ENCODE data around the gene BCAN. TPM values are rescaled to one million over a fixed set of nuclear protein-coding genes. Genes with fewer than 3 reads are reported as not detected.

BCAN gene
- total and polyA plus RNA-seq, 4 donors: 181 to 1,252 (median 607) TPM

DNA sequence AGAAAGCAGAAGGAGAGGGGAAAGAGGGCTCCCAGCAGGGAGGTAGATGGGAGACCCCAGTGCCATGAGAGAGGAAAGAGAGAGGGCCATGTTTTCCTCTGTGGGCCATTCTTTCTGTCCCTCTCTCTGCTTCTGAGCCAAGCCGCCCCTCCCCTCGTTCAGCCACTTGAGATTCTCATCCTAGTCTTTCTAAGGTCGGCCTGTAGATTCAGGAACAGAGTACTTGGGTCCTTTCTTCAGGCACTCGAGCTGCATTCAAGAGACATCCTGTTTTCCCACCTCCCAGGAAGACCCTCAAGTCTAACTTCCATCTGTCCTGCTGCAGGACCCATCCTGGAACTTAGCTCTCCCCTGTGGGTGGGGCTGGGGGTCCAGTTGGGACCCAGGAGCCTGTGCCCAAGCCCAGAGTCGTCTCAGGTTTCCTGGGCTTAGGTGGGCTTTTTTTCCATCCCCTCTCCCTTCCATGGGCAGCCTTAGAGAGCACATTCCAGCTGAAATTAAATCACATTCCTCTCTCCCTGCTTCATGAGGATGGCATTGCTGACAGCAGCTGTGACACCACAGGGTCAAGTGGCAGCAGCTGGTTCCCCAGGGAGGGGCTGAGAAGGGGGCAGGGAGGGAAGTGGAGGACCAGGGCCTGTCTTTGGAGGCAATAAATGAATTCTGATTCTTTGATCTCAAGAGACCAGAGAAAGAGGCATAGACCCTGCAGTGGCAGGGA lies 22.3 kb downstream of the BCAN start:
- Histone ChIP-seq H3K4me3 (ENCODE audit: low read depth, low read length) (no peak overlapping the region), H3K9me3 (ENCODE audit: control insufficient read depth, insufficient read depth, low read length) (no peaks in the 10 kb centered on the region), H3K27me3 (ENCODE audit: control insufficient read depth, insufficient read depth, low read length) (no peaks in the 10 kb centered on the region), H3K36me3 (ENCODE audit: control insufficient read depth, insufficient read depth, low read length) (peaks cover 27% of the 10 kb centered on the region), H3K4me1 (ENCODE audit: control insufficient read depth, insufficient read depth, low read length) (peaks cover 98% of the 10 kb centered on the region), H3K27ac (ENCODE audit: low read depth, low read length) (peak overlapping the region; percentile 26)
- DNase-seq (ENCODE audit: low read depth in 4 of 6, low spot score in 6 of 6): no peak
- WGBS (ENCODE audit: insufficient coverage): 33% methylated on average over 4 of the region's 5 CpGs

DNA sequence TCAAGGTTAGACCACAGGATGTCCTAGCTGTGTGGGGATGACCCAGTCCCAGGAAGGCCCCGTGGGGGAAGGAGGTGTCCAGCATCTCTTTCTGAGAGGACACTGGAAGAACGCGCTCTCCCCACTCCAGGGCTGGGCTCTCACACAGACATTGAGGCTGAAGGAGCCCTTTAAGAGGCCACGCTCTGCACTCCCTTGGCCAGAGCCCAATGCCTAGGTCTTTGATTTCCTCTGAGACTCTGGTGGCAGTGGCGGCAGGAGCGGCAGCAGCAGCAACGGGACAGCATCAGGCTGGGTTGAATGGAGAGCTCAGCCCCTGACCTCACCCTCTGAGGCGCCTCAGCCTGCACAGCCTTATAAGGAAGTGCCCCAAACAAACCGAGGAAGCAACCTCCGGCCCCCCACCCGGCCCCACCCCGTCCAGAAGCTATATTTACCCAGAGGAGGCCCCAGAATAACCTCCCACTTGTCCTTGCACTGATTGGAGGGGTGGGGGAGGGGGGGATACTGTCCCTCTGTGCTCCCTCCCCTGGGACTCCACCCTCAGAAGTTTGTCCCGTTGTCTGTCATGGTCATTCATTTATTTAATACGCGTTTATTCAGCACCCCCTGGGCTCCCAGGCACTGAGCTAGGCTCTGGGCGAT lies 23.0 kb downstream of the BCAN start:
- no peaks in the 10 kb centered on the region for H3K9me3 ChIP-seq (ENCODE audit: control insufficient read depth, insufficient read depth, low read length)
- peak overlapping the region; percentile 26 for H3K27ac ChIP-seq (ENCODE audit: low read depth, low read length)
- H3K4me1 ChIP-seq (ENCODE audit: control insufficient read depth, insufficient read depth, low read length): peaks cover 98% of the 10 kb centered on the region
- no peak overlapping the region for H3K4me3 ChIP-seq (ENCODE audit: low read depth, low read length)
- H3K27me3 ChIP-seq (ENCODE audit: control insufficient read depth, insufficient read depth, low read length): no peaks in the 10 kb centered on the region
- peak in 2 of 6 donors; percentile 62 to 71 for DNase-seq (ENCODE audit: low read depth in 4 of 6, low spot score in 6 of 6)
- WGBS (ENCODE audit: insufficient coverage): 21% methylated on average over 13 of the region's 16 CpGs
- peaks cover 26% of the 10 kb centered on the region for H3K36me3 ChIP-seq (ENCODE audit: control insufficient read depth, insufficient read depth, low read length)

DNA sequence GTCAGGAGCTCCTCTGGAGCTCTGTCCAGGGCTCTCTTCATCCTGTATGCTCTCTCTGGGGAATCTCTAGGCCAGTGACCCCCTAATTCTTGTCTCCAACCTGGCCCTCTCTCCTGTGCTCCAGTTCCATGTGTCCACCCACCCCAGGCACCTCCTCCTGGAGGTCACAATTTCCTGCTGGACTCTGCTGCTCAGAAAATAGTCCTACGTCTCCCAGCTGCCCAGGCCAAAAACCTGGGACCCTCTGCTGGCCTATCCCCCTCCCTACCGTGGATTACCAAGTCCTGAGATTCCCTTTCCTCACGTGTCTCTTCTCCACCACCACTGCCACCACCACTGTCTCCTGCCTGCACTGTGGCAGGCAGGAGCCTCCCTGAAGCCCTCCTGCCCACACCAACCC lies 23.6 kb downstream of the BCAN start:
- H3K4me1 ChIP-seq (ENCODE audit: control insufficient read depth, insufficient read depth, low read length): peaks cover 98% of the 10 kb centered on the region
- H3K27ac ChIP-seq (ENCODE audit: low read depth, low read length): peak overlapping the region; percentile 26

DNA sequence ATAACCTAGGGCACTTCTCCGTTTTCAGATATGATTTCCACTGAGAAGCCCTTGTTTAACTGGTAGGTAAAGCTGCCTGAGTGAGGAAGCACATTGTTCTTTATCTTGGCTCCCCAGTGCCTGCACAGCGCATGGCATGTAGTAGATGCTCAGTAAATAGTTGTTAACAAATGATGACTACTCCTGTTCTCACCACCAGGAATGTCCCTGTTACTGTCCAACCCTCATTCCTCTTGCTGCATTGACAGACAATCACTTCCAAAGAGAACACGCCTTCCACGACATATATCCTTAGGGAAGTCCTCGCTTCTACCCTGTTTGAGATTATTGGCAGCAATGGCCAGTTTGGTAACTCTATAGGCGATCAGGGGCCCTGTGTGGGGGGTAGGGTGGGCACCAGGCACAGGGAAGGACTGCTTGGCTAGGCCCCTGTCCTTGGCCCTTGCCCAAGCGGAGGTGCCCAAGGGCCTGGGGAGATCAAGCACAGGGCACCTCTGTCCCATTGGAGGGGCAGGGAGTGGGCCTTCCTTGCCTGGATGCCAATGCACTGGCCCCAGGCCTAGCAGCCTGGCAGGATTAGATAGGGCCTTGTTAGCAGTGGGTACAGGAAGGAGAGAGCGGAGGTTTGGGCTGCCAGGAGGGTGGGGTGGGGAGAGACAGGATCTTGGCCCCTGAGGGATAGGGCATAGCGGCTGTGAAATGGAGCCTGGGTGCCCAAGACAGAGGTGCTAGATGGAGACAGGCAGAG lies 25.1 kb downstream of the BCAN start:
- no peak for DNase-seq (ENCODE audit: low read depth in 4 of 6, low spot score in 6 of 6)
- Histone ChIP-seq H3K4me1 (ENCODE audit: control insufficient read depth, insufficient read depth, low read length) (peaks cover 90% of the 10 kb centered on the region), H3K36me3 (ENCODE audit: control insufficient read depth, insufficient read depth, low read length) (peaks cover 29% of the 10 kb centered on the region), H3K9me3 (ENCODE audit: control insufficient read depth, insufficient read depth, low read length) (no peaks in the 10 kb centered on the region), H3K4me3 (ENCODE audit: low read depth, low read length) (no peak overlapping the region), H3K27me3 (ENCODE audit: control insufficient read depth, insufficient read depth, low read length) (no peaks in the 10 kb centered on the region), H3K27ac (ENCODE audit: low read depth, low read length) (peak overlapping the region; percentile 91)
- 74% methylated on average over 5 of the region's 9 CpGs for WGBS (ENCODE audit: insufficient coverage)

More for the DNA sequence above, 23.6 kb downstream of the BCAN start:
- WGBS (ENCODE audit: insufficient coverage): 59% methylated on average over 3 of the region's 3 CpGs
- Histone ChIP-seq H3K4me3 (ENCODE audit: low read depth, low read length) (no peak overlapping the region), H3K27me3 (ENCODE audit: control insufficient read depth, insufficient read depth, low read length) (no peaks in the 10 kb centered on the region), H3K9me3 (ENCODE audit: control insufficient read depth, insufficient read depth, low read length) (no peaks in the 10 kb centered on the region), H3K36me3 (ENCODE audit: control insufficient read depth, insufficient read depth, low read length) (peaks cover 32% of the 10 kb centered on the region)
- no peak for DNase-seq (ENCODE audit: low read depth in 4 of 6, low spot score in 6 of 6)

DNA sequence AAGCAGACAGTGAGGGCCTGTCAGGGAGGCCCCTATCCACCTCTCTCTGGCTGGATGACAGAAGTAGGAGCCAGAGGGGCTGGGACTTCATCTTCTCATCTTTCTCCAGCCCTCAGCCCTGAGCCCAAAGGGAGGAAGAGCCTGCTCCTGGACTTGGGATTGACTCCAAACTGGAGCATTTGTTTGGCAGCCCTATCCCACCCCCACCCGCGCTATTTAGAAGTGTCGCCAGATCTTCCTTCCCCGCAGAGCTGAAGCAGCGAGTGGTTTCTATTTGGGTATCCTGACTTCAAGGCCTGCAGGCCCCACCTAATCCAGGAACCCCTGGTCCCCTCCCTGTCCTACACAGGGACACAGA lies 25.7 kb downstream of the BCAN start:
- Histone ChIP-seq H3K27ac (ENCODE audit: low read depth, low read length) (peak overlapping the region; percentile 91), H3K4me3 (ENCODE audit: low read depth, low read length) (no peak overlapping the region), H3K4me1 (ENCODE audit: control insufficient read depth, insufficient read depth, low read length) (peaks cover 86% of the 10 kb centered on the region), H3K9me3 (ENCODE audit: control insufficient read depth, insufficient read depth, low read length) (no peaks in the 10 kb centered on the region), H3K36me3 (ENCODE audit: control insufficient read depth, insufficient read depth, low read length) (peaks cover 28% of the 10 kb centered on the region), H3K27me3 (ENCODE audit: control insufficient read depth, insufficient read depth, low read length) (no peaks in the 10 kb centered on the region)
- DNase-seq (ENCODE audit: low read depth in 4 of 6, low spot score in 6 of 6): peak in 2 of 6 donors; percentile 65 to 89
- whole genome bisulfite sequencing (ENCODE audit: insufficient coverage): 6% methylated on average over 3 of the region's 5 CpGs

DNA sequence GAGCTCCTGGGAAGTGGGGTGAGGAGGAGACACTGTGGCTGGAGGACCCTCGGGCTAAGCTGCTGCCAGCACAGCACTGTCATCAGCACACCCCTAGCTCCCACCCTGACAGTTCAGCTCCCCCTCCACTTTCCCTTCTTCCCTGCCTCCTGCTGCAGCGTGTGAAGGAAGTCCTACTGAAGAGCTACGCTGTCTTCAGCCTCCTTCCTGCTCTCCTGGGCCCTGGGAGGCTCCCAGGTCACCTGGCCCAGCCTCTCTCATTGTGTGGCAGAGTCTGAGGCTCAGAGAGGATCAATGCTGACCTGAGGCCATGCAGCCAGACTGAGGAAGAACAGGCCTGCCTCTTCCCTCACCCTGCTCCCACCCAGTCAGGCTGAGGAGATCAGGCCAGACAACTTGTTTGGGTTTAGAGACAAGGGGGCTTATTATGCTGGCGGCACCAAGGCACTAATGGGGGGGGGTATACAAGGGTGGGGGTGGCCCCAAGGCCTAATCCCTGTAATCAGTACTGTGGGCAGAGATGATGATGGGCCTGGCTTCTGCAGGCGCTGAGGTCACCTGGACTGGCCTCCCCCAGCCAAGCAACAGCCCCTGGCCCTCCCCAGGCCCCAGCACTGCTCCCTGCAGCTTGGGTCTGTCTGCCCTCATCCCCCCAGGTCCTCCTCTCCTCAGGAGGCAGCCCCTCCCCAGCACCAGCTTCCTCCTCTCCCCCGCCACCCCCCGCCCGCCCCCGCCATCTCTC lies 26.2 kb downstream of the BCAN start:
- H3K27me3 ChIP-seq (ENCODE audit: control insufficient read depth, insufficient read depth, low read length): no peaks in the 10 kb centered on the region
- peaks cover 28% of the 10 kb centered on the region for H3K36me3 ChIP-seq (ENCODE audit: control insufficient read depth, insufficient read depth, low read length)
- no peak overlapping the region for H3K4me3 ChIP-seq (ENCODE audit: low read depth, low read length)
- peaks cover 86% of the 10 kb centered on the region for H3K4me1 ChIP-seq (ENCODE audit: control insufficient read depth, insufficient read depth, low read length)
- no peak for DNase-seq (ENCODE audit: low read depth in 4 of 6, low spot score in 6 of 6)
- H3K9me3 ChIP-seq (ENCODE audit: control insufficient read depth, insufficient read depth, low read length): no peaks in the 10 kb centered on the region
- peak overlapping the region; percentile 91 for H3K27ac ChIP-seq (ENCODE audit: low read depth, low read length)
- 40% methylated on average over 3 of the region's 9 CpGs for WGBS (ENCODE audit: insufficient coverage)

DNA sequence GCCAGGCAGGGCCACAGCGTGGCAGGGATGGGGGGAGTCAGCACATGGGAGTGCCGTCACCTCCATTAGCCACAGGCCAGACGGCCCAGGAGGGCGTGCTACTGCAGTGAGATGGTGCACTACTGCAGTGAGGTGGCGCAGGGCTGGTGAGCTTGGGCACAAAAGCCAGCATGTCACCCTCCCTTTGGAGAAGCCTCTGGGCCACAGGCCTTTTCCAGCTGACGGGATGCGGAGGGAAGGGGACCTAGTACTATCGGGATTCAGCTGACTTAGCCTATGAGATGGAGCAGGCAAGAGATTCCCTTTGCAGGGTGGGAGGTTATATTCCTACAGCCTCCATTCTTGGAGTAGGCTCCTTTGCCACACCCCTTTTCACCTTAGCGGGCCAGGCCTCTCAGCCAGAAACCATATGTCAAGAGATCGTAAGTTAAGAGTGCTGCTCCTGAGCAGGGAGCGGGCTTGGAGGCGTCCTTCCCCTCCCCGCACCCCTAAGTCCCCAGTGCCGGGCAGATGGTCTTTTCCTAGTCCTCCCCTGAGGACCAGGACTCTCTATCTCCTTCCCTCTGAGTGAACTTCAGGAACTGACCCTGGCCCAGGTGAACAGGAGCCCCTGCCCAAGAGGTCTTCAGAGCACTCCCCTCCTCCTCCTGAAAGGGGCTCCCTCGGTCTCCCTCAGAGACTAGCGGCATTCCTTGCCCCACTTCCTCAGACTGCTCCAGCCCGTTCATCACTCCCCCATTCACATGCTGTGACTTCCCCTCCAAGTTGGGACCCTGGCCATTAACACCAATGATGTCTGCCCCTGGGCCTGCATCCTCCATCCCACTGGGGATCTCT lies 27.1 kb downstream of the BCAN start:
- Histone ChIP-seq H3K4me3 (ENCODE audit: low read depth, low read length) (no peak overlapping the region), H3K4me1 (ENCODE audit: control insufficient read depth, insufficient read depth, low read length) (peaks cover 86% of the 10 kb centered on the region), H3K9me3 (ENCODE audit: control insufficient read depth, insufficient read depth, low read length) (no peaks in the 10 kb centered on the region), H3K27me3 (ENCODE audit: control insufficient read depth, insufficient read depth, low read length) (no peaks in the 10 kb centered on the region), H3K27ac (ENCODE audit: low read depth, low read length) (peak overlapping the region; percentile 73), H3K36me3 (ENCODE audit: control insufficient read depth, insufficient read depth, low read length) (peaks cover 32% of the 10 kb centered on the region)
- DNase-seq (ENCODE audit: low read depth in 4 of 6, low spot score in 6 of 6): no peak
- 57% methylated on average over 10 of the region's 17 CpGs for whole genome bisulfite sequencing (ENCODE audit: insufficient coverage)

DNA sequence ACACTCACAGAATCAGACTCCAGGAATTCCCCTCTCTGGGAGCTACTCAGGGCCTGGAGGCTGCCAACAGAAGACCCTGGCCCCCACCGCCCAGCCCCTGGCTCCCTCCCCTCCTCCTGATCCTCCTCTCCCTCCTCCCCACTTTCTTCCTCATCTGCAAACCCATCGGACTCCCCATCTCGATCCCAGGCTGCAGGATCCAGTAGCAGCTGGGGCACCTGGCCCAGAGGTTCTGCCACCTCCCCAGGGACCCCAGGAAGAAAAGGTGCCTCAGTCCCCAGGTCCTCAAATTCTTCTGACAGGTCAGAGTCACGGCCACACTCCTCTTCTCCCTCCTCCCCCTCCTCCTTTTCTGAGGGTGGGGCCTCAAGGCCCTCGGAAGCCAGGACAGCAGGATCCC lies 27.9 kb downstream of the BCAN start:
- H3K36me3 ChIP-seq (ENCODE audit: control insufficient read depth, insufficient read depth, low read length): peaks cover 39% of the 10 kb centered on the region
- no peak for DNase-seq (ENCODE audit: low read depth in 4 of 6, low spot score in 6 of 6)
- no peak overlapping the region for H3K4me3 ChIP-seq (ENCODE audit: low read depth, low read length)
- H3K27ac ChIP-seq (ENCODE audit: low read depth, low read length): no peak overlapping the region
- H3K4me1 ChIP-seq (ENCODE audit: control insufficient read depth, insufficient read depth, low read length): peaks cover 86% of the 10 kb centered on the region
- WGBS (ENCODE audit: insufficient coverage): 27% methylated on average over 3 of the region's 5 CpGs
- no peaks in the 10 kb centered on the region for H3K27me3 ChIP-seq (ENCODE audit: control insufficient read depth, insufficient read depth, low read length)
- H3K9me3 ChIP-seq (ENCODE audit: control insufficient read depth, insufficient read depth, low read length): no peaks in the 10 kb centered on the region

DNA sequence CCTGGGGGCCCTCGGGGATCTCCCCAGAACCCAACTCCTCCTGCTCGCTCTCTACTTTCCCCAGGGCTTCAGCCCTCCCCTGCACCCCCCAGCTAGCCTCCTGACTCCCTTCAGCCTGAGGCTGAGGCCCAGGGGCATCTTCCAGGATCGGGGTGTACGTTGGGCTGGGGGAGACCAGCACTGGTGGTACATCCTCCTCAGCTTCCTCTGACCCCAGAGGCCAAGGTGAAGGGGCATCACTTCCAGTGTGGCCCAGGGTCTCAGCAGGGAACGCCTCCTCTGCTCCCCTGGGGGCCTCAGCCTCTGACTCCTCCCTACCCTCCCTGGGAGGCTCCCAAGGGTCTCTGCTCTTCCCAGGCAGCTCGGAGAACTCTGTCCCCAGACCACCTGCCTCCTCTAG lies 28.4 kb downstream of the BCAN start:
- WGBS (ENCODE audit: insufficient coverage): 82% methylated on average over 6 of the region's 6 CpGs
- Histone ChIP-seq H3K36me3 (ENCODE audit: control insufficient read depth, insufficient read depth, low read length) (peaks cover 43% of the 10 kb centered on the region), H3K9me3 (ENCODE audit: control insufficient read depth, insufficient read depth, low read length) (no peaks in the 10 kb centered on the region), H3K27me3 (ENCODE audit: control insufficient read depth, insufficient read depth, low read length) (no peaks in the 10 kb centered on the region), H3K27ac (ENCODE audit: low read depth, low read length) (no peak overlapping the region), H3K4me3 (ENCODE audit: low read depth, low read length) (no peak overlapping the region), H3K4me1 (ENCODE audit: control insufficient read depth, insufficient read depth, low read length) (peaks cover 86% of the 10 kb centered on the region)
- no peak for DNase-seq (ENCODE audit: low read depth in 4 of 6, low spot score in 6 of 6)
